Tongue (tissue), 2 donors: Measurements from ENCODE around the gene ADGRG6. TPM values are rescaled to one million over a fixed set of nuclear protein-coding genes. Genes with fewer than 3 reads are reported as not detected.
"Not testable (repeated sequence)": the region's sequence is repeated elsewhere in the genome, so short reads cannot be mapped to it uniquely, and the experiment has no call there.

Experiments
- DNase-seq: peaks from one replicate; pipeline ENCODE4 v3.0.0-alpha.2; 2015
- total RNA-seq: library from RNA; depleted of rRNA; stranded (reverse); fragments of >200 nt; gene quantifications from one replicate; pipeline ENCODE4 v1.2.3, GENCODE V29; 2014

Gene ADGRG6
- total RNA-seq, 1 donor from 2014 or later, result 55.9 TPM

DNA sequence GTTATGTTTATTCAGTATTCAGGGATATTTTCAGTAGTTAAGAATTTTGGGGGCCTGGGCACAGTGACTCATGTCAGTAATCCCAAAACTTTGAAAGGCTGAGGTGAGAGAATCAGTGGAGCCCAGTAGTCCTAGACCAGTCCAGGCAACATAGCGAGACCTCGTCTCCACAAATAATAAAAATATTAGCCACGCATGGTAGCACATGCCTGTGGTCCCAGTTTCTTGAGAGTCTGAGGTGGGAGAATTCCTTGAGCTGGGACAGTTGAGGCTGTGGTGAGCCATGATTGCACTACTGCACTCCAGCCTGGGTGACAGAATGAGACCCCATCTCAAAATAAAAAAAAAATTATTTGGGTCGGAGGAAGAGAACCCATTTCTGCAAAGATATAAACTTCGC, 20.3 kb downstream of the ADGRG6 start:
- DNase-seq, result no peak

DNA sequence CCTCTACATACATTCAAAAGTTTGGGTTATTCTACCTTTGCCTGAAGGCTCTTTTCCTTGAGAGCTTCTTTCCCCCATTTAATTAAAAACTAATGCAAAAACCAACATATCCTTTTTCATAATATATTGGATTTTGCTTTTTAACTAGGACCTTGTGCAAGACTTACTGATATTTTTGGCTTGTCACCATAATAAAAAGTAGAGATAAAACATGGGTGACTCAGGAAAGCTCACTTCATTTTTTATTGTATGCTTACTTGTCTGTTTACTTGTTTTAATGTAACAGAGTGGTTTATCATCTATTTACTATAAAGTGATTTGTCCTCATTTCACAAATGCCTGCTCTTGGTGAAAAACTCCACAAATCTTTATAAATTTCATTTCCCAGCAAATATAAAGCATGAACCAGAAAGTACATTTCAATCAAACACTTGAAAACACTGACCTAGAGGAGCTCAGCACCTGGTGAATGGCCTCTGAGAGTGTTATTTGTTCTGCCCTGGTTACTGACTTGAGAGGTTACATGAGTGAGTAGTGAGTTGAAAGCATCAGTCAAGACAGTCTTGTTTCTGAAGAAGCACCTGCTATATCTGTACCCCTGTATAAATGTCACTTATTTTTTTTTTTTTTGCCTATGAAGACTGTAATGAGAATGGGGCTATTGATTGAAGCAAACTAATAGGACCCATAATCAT, 20.8 kb downstream of the ADGRG6 start:
- no peak for DNase-seq

DNA sequence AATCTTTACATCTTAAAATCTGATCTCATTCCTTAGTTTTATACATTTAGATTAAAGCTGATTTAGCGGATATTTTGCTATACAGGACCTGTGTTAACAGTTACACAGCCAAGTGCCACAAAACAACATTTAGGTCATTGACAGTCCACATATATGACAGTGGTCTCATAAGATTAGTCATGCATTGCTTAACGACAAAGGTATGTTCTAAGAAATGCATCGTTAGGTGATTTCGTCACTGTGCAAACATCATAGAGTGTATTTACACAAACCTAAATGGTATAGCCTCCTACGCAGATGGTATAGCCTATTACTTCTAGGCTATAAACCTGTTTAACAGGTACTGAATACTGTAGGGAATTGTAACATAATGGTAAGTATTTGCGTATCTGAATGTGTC, 21.6 kb downstream of the ADGRG6 start:
- DNase-seq, result peak; percentile 42

DNA sequence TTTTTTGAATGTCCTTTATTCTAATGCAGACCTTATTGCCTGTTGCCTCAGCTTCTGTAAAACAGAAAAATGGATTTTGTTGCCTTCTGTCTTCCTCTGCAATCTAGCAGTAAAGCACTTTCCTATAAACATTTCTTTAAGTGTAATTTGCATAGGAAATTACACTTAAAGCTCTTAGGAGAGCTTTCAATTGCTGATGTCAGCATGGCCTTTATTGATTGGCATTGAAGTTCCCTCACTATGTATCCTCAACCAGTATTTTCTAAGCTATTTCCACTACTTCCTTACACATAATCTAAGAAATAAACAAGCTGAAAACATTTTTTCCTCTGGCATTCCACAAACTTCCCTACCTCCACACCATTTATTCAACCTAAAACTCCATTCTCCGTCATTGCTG, 22.3 kb downstream of the ADGRG6 start:
- no peak for DNase-seq

DNA sequence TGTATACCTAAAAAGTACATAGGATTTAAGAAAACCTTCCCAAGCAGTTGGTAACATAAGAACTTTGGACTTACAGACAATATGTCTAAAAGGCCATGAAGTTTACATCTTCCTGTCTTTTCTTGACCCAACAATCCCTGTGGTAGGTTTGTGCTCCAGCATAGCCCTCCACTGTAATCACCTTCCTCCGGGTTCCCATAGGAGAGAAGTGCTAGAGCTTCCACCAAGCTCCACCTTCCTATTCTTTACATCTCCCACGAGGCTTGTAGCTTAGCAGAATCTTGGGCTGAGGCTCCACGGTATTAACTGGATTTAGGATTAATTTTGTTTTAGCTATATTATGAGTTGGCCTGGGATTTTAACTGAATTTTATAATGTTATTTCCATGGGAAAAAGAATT, 23.3 kb downstream of the ADGRG6 start:
- no peak for DNase-seq

DNA sequence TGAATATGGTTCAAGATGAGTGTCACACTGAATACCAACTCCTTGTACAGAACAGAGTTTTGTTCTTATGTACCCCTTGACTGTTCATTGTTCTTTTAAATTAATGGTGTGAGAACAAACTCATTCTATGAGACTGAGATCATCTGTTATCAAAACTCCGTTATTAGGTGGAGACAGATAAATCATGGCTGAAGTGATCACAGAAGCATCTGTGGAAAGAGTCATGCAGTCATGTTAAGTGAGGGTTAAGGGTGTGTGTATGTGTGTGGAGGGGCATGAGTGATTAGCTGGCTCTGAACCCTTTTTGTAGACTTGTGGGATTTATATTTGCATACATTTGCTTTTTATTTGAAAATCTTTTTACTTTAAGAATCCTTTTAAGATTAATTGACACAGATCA, 24.7 kb downstream of the ADGRG6 start:
- no peak for DNase-seq

DNA sequence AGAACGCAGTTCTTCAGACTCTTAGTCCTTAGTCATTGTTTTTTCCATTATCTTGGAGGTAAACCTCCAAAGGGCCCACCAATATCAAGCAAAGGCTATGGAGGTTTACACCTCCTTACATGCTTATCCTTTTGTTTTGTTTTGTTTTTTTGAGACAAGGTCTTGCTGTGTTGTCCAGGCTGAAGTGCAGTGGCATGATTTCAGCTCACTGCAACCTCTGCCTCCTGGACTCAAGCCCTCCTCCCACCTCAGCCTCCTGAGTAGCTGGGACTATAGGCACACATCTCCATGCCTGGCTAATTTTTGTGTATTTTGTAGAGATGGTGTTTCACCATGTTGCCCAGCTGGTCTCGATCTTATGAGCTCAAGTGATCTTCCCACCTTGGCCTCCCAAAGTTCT, 26.3 kb downstream of the ADGRG6 start:
- DNase-seq, result no peak

GRCh38 chr6:142329486-142330113, 27.8 kb downstream of the ADGRG6 start:
- DNase-seq, result no peak

- peak; percentile 30 for DNase-seq
These were observed 29.3 kb downstream of the ADGRG6 start for GRCh38 chr6:142331075-142331551.

DNA sequence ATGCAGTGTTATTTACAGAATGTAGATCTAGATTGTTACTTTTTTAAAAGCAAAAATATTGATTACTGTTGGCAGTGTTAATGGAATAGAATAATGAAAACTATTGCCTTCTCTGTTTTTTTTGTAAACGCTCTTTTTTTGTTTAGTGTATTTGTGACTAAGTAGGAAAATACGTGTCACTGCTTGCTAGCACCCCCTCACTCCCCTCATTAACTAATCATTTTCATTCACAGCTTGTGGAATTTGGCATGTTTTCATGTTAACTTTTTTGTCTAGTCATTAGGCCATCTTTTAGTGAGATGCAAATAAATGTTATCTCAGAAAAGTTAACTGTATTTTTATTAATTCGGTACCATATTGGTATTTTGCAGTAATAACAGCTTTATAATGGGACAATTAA, 29.8 kb downstream of the ADGRG6 start:
- DNase-seq, result no peak

DNA sequence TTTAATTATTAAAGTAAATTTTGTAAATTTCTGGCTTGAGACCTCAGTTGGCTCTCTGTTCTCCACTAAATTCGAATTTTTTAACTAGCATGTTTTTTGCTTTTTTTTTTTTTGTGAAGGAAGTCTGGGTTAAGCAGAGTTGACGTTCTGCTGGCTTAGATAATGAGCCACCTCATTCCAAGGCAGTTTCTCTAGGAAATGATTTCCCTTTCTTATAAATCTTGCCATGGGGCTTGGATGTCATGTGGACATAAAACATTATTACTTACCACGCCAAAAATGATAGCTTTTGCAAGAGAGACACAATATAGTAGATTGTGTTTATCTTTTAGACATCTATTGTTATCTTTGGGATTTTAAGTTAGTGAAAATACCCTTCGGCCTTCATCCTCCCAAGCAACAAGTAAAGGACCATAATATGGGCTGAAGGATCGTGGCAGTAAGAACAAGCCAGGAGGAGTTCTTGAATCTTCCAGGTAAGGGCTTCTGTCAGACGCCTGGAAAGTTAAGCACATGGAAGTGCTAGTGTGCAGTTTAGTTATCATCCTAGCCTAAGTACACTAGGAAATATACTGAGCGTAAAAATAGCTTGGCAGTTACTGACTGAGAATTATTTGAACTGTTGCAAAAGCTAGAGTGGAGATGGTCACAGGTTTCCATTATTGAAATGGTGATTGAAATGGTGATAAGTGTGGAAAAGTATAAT, 30.7 kb downstream of the ADGRG6 start:
- DNase-seq, result no peak

DNA sequence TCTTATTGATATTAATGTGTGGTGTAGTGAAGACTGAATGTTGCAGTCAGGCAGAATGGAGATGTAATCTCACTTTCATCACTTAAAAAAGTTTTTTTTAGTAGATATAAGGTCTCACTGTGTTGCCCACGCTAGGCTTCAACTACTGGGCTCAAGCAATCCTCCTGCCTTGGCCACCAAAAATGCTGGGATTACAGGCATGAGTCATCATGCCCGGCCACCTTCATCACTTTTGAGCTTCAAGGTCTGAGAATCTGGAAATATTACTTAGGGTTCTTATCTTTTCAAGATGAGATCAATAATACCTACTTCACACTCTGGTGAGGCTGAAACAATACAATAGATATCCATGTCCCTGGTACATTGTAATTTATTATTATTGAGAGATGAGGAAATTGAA, 31.6 kb downstream of the ADGRG6 start:
- DNase-seq, result no peak

DNA sequence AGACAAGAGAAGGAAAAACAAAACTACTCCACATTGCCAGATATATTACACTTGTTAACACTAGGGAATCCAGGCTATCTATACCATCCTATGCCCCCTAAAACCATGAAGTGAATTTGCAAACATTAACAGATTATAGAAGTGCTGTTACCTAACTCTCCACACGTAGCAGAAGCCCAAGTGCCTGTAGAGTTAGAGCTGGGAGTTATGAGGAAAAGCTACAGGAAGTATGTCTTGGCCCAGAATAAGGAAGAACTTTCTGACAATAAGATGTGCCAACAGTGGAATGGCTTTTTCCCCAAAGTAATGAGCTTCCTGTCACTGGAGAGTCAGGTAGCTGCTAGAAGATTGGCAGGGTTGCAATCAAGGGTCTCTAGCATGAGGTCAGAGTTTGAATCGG, 32.5 kb downstream of the ADGRG6 start:
- DNase-seq, result no peak

DNA sequence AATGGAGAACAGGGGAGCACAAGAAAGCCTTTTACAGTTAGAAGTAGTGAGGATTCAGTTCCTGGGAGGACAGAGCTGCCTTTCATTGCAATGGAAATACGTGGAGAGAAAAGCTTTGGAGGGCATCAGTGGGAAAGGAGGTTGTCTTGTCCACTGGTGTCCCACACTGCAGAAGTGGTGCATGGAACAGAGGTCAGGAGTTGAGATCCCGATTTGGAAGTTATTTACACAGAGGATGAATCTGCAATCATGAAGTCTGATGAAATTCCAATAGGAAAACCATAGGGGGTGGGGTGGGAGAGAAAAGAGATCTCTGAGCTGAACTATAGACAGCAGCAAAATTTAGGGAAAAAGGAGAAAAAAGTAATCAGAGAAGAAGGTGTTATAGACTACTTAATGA, 33.6 kb downstream of the ADGRG6 start:
- no peak for DNase-seq

- no peak for DNase-seq
These were observed 34.4 kb downstream of the ADGRG6 start for GRCh38 chr6:142336183-142336582.

- DNase-seq, result no peak
These were observed 35.0 kb downstream of the ADGRG6 start for GRCh38 chr6:142336787-142337186.

GRCh38 chr6:142339113-142339512, 37.3 kb downstream of the ADGRG6 start:
- DNase-seq, result no peak

GRCh38 chr6:142339968-142340658, 38.3 kb downstream of the ADGRG6 start:
- DNase-seq, result no peak

- no peak for DNase-seq
These were observed 40.1 kb downstream of the ADGRG6 start for GRCh38 chr6:142341855-142342330.

GRCh38 chr6:142342986-142343385, 41.2 kb downstream of the ADGRG6 start:
- DNase-seq, result no peak

GRCh38 chr6:142343938-142344337, 42.1 kb downstream of the ADGRG6 start:
- DNase-seq, result no peak

DNA sequence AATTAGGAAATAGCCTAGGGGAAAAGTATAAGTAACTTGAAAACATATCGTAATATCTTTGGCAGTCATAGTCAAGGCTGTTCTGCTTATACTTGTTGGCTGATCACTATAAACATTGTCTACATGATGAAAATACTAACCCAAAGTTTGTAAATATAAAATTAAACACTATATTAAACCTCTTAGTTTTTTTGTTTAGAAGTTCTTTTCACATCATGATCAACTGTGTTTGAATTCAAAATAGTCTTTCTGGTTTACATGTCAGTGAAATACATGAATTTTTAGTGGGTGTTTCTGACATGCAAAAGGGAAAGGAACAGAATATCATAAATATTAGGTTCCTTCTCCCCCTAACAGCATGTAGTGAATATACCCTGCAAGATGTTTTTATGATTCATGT, 43.5 kb downstream of the ADGRG6 start:
- DNase-seq, result no peak

GRCh38 chr6:142346166-142346565, 44.4 kb downstream of the ADGRG6 start:
- not testable (repeated sequence) for DNase-seq
